Activated CD4-positive, CD25-positive, alpha-beta regulatory T cell treated with anti-CD3 and anti-CD28 coated beads, Interleukin-2, amount 50 U/mL, for 24 hours (primary cell): ENCODE results near the gene SGMS1.
A peak's percentile ranks its signal among the peaks of the same experiment; 100 is the strongest.
"Not testable (repeated sequence)": the region's sequence is repeated elsewhere in the genome, so short reads cannot be mapped to it uniquely, and the experiment has no call there.

Experiments used
- ATAC-seq, 2 donors: fragments of 150-1000 bp; cut with Tn5 transposase; one replicate each; pipeline ENCODE4 v1.10.0; 2021; ENCODE audit warnings: mild to moderate bottlenecking in 1 of 2, moderate library complexity in 1 of 2

The SGMS1 gene

GRCh38 chr10:50456719-50457118 is 167.0 kb downstream of the SGMS1 start:
- ATAC-seq, result no peak

DNA sequence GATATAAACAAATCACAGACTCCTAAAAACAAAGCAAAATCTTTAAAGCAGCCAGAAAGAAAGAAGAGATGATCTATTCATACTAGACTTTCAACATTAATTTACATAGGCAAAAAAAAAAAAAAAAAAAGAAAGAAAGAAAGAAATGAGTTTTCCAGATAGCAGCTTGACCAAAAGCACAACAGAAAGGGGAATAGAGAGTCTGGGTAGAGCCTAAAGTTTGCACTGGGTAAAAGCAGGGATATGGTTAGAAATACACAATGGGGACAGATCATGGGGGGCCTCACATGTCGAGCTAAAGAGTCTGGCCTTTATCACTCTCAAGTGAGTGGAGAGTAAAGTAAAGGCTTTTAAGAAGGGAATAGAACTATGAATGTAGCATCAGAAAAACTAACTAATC is 169.8 kb downstream of the SGMS1 start:
- ATAC-seq, result no peak

DNA sequence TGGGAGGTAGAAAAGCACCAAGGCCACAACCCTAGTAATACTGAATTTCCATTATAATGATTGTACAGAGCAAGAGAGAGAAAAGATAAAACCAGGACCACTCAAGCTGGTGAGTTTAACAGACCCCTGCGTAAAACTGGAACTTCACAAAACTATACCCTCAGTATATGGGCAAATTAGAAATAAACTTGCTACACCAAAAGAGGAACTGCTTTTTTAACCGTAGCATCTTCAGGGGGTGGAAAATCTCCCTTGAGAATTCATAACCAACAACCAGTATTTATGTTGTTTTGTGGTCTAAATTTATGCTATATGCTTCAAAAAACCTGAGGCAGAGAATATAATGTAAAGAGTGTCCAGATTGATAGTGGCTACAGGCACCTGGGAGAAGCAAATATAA is 171.2 kb downstream of the SGMS1 start:
- no peak for ATAC-seq

DNA sequence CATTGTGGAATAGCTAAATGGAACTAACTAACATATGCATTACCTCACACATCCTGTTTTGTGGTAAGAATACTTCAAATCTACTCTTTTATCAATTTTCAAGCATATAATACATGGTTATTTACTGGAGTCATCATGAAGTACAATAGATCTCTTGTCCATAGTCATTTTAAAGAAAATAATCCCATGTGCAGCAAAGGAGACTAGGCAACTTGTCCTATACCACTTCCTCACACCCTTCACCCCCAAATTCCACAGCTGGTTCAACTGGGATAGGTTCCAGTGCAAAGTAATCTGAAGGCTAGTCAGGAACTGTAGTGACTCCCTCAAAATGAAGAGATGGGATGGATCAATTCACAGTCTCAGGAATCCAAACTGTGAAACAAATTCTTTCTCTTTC is 176.1 kb downstream of the SGMS1 start:
- no peak for ATAC-seq

DNA sequence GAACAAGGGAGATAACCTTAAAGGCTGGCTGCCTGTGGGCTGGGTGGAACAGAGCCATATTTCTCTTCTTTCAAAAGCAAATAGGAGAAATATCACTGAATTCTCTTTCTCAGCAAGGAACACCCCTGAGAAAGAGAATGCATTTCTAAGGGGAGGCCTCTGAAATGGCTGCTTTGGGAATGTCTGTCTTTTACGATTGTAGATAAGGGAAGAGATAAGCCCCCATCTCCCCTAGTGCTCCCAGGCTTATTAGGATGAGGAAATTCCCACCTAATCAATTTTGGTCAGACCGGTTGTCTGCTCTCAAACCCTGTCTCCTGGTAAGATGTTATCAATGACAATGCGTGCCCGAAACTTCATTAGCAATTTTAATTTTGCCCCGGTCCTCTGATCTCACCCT is 178.0 kb downstream of the SGMS1 start:
- not testable (repeated sequence) for ATAC-seq

GRCh38 chr10:50440489-50440888 is 183.3 kb downstream of the SGMS1 start:
- no peak for ATAC-seq

GRCh38 chr10:50439806-50440205 is 183.9 kb downstream of the SGMS1 start:
- ATAC-seq, result no peak

DNA sequence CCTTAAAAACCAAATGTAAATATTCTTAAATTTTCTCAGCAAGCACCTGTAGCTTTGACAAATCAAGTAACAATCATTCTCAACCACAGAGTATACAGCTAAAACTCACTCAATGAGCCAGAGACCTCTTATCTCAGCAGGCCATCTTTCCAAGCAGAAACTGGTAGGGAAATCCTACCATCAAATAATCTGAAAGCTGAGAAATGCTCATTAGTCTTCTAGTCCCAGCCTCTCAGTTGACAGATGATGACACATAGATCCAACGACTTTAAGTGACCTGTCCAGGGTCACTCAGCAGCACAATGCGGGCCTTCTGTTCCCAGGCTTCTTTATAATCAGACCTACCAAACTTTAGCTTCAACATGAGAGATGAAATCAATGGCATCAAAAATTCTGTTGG is 184.6 kb downstream of the SGMS1 start:
- ATAC-seq, result no peak

GRCh38 chr10:50438049-50438936 is 185.5 kb downstream of the SGMS1 start:
- no peak for ATAC-seq

DNA sequence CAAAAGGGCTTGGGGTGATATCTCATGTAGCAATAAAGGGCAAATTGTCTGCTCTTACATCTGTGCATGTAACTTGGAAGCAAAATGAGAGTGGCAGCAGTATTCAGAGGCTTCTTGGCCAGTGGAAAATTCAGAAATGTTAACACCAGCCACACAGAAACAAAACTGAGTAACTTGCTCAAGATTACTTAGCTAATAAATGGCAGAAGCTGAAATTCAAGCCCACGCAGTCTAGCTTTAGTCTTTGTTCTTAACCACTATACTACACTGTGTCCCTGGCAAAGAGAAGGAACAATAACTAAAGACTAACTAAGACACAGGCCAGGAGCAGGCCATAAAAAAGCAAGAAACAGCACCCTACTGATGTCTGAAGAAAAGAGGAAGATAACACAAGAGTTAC is 186.5 kb downstream of the SGMS1 start:
- ATAC-seq, result no peak

GRCh38 chr10:50436805-50437204 is 187.0 kb downstream of the SGMS1 start:
- ATAC-seq, result no peak

- peak; percentile 76 to 77 for ATAC-seq
Measured at GRCh38 chr10:50432211-50433009, 191.3 kb downstream of the SGMS1 start.

DNA sequence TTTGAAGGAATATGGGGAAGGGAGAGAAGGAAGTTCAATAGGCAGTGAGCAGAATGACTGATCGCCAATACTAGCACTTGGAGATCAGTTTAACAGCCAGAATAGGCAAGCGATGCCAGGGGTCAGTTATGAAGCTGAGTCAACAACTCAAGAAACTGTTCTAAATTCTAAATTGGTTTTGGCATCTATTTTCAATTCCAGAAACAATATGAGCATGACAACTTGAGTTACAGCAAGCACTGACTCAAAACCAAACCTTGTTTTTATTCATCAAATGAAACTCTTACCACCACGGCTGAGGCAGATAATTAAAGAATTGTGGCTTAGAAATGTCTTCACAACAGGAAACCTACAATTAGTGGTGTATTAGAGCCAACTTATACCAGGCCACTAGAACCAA is 192.0 kb downstream of the SGMS1 start:
- peak; percentile 67 to 73 for ATAC-seq

DNA sequence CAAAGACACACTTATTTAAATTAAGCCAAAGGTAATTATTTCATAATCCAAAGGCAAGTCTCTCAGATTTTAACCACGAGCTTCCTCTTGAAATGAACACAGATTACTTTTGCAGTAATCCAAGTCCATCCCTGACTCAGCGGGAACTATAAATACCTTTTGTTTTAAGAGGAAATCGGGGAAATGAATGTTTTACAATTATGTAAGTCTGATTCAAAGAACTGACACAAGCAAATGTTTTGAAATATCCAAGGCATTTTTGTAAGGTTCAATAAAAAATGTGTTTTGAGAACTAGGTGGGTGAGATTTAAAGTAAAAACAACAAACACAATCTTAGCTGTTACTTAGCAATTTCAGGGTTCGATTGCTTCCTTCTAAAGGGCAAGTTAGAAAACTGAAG is 192.6 kb downstream of the SGMS1 start:
- no peak for ATAC-seq

DNA sequence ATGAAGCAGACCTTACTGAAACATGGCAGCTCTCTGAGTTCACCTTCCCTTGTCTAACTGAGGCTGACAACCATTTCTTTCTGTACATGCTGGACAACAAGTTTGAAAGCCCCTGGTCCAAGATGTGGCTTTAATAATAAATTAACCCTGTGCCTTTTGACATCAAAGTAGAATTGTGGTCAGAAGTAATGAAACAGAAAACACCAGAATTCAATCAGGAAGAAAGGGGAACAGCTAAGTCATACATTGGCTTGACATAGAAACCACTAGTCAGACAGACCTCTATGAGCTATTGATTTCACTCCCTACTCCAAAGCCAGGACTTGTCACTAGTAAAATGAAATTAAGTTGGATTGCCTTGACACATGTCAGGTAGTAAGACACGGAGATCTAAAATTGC is 197.3 kb downstream of the SGMS1 start:
- peak in 1 of 2 donors; percentile 60 for ATAC-seq

GRCh38 chr10:50425215-50425614 is 198.5 kb downstream of the SGMS1 start:
- ATAC-seq, result not testable (repeated sequence)

DNA sequence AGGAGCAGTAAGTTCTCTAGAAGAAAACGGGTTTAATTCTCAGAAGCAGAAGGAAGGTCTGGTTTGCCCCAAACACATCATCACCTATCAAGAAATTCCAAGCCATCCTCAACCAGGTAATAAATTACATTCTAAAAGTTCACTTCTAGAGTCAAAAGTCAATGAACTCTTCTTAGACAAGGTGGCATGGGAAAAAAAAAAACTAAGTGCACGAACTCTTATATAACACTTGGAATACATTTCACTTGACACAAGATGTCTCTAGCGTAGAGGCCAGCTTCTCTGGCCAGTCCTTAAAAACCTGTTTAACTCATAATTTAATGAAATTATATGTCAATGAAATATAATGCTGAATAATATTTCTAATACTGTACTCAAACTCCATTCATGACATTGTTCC is 200.3 kb downstream of the SGMS1 start:
- no peak for ATAC-seq

- no peak for ATAC-seq
Measured at GRCh38 chr10:50422259-50422658, 201.5 kb downstream of the SGMS1 start.

DNA sequence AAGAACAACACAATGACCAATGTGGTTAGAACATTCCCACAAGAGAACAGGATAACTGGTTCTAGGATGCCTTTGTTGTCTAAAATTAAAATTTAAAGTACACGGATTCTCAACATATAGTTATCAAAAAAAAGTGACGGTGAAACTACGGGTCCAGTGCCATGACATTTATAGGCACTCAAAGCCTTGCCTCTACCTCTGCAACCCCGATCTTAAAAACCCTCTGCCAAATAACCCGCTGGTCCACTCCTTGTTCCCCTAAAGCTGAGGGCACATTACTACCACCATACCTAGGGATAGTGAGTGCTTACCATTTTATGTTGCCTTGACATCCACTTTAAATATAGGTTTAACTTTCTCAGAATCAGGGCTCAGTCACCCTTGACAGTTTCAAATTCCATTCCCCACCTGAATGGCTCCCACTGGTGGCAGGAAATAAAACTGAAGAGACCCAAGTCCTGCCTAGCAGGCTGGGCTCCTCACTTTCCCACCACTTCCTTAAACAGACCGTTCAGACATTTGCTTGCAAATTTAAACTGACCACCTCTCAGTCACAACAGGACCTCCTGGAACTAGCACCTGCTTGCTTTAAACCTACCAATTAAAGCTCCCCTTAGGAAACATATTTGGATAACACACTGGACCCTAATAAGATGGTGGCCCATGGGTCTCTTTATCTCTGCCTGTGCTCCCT is 202.6 kb downstream of the SGMS1 start:
- ATAC-seq, result peak in 1 of 2 donors; percentile 14

DNA sequence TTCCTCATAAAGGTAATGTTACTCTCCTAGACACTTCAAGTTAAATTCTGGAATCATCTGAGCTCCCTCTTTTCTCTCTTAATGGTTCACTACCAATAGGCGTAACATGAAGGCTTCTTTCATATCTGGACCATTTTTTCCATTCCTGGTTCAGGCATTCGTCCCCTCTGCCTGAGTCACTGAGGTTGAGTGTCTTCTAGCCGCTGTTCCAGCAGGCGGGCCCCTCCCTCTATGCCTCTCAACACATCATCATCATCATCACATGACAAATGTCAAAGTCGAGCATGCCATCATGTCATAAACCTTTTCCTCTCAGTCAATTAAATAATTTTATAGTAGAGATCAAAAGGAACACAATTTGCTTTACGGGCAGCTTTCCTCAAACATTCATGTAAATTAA is 203.6 kb downstream of the SGMS1 start:
- ATAC-seq, result no peak

DNA sequence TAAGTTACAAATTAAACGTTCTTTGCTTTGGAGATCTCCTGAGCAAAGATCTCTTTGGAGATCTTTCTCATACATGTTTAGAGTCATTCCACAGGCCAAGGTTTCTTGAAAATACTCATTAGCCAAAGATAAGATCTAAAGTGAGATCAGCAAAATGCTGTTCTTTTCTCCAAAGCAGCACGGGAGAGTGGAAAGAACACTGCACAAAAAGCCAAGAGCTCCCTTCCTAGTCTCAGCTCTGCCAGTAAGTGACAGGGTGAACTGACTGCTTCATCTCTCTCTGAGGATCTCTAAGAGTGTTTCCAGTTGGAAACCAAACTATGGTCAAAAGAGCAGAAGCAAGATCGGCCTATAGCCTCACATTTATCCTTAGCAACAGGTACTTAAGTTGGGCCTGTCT is 204.0 kb downstream of the SGMS1 start:
- ATAC-seq, result no peak

DNA sequence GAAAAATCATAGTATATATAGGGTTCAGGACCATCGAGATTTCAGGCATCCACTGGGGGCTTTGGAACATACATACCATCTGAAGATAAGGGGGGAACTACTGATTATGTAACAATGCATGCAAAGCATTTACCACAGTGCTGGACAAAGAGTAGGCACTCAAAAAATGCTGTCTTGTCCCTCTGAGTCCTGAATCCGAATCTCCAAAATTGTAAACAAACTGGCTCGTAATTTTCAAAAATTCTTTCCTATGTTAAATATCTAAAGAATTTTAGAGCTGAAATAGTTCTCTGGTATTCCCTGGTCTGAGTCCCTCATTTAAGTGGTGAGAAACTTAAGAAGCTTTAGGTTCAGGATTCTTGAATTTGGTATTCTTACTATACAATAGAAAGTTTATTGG is 204.7 kb downstream of the SGMS1 start:
- ATAC-seq, result no peak
